NCI-H1436 treated with DMSO at 0.1 percent for 48 hours (cell line): ENCODE data around the gene TNFRSF6B.

Experiments
- DNase-seq: peaks from one replicate; lab custom pipeline; 2025; lab: John Stamatoyannopoulos, UW

TNFRSF6B gene

GRCh38 chr20:63686094-63686491 is 10.4 kb upstream of the TNFRSF6B start:
- no peak for DNase-seq

- no peak for DNase-seq
These were observed 9.7 kb upstream of the TNFRSF6B start for GRCh38 chr20:63686492-63687321.

- no peak for DNase-seq
These were observed 8.9 kb upstream of the TNFRSF6B start for GRCh38 chr20:63687419-63688178.

DNA sequence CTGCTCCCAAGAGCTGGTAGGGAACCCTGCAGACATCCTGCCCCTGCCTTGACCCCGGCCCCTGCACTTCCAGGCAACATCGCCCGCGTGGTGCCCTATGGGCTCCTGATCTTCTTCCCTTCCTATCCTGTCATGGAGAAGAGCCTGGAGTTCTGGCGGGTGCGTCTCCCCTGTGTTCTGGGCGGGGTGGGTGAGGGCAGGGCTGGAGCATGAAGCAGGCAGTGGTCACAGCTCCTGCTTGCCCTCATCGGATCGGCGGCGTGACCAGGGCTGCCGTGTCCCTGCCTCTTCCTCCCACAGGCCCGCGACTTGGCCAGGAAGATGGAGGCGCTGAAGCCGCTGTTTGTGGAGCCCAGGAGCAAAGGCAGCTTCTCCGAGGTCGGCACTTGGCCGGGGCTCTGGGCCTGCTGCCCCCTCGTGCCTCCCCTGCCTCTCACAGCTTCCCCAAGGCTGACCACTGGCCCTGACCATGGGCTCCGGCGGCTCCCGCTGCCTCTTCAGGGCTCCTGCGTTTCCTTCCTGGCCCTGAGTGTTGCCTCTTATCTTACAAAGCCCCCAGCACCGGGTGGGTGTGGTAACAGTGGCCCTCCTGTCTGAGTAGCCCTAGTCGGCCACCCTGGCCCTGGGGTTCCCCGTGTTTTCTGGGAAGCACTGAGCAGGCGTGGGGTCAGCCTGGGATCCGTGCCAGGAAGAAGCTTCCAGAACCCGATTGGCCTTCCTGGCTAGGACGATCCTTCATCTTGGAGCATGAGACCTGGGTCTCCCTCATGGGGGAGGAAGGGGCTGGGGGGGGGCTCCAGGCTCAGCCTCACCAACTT is 8.0 kb upstream of the TNFRSF6B start:
- no peak for DNase-seq

DNA sequence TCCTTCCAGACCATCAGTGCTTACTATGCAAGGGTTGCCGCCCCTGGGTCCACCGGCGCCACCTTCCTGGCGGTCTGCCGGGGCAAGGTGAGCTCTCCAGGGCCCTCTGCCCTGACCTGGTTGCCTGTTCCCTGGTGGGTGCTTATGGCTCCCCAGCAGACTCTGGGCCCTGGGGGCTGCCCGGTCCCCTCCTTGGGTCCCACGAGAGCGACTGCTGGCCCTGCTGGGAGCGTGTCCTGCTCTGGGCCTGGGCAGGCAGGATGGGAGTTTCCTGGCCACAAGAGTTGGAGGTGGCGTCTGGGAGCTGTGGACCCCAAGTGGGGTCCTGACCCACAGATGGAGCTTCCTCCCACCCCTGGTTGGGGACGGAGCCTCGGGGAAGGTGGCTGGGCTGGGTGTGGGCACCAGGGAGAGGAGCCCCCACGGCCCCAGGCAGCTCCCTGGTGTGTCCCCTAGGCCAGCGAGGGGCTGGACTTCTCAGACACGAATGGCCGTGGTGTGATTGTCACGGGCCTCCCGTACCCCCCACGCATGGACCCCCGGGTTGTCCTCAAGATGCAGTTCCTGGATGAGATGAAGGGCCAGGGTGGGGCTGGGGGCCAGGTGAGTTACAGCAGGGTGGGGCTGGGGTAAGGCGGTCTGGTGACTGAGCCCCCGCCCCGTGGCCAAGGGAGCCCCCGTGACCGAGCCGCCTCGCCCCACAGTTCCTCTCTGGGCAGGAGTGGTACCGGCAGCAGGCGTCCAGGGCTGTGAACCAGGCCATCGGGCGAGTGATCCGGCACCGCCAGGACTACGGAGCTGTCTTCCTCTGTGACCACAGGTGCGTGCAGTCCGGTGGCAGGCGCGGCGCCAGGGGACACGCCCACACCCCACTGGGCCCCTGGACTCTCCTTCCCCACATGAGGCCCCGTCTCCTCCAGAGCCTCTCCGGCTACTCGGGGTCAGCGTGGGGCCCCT is 7.1 kb upstream of the TNFRSF6B start:
- DNase-seq, result no peak

GRCh38 chr20:63690003-63690897 is 6.2 kb upstream of the TNFRSF6B start:
- DNase-seq, result no peak

- DNase-seq, result no peak
These were observed 5.3 kb upstream of the TNFRSF6B start for GRCh38 chr20:63690898-63691710.

DNA sequence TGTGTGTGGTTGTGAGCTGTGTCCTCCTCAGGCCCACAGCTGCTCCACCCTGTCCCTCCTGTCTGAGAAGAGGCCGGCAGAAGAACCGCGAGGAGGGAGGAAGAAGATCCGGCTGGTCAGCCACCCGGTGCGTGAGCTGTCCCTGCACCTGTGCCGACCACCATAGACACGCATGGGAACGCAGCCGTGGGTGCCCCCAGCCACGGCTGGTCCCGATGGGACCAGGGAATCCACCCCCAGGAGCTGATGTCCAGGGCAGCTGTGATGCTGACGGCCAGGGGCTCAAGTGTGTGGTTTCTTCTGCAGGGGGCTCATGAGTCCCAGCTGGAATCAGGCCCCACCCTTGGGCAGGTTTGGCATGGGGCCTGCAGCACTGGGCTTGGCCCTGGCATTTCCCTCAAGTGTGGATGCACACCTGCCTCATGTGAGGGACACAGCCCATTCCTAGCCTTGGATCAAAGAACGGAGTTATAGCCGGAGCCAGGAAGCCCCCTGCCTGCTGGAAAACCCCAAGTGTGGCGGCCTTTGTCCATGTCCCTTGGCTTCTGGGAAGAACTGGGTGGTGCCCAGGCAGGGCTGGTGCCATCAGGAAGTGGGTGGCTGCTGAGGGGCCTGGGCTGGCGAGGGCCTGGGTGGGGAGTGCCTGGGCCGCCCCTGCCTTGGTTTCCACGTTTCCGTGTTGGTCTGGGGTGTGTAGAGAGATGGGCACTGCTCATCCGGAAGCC is 4.6 kb upstream of the TNFRSF6B start:
- DNase-seq, result no peak

- DNase-seq, result no peak
These were observed 3.9 kb upstream of the TNFRSF6B start for GRCh38 chr20:63692436-63693082.

DNA sequence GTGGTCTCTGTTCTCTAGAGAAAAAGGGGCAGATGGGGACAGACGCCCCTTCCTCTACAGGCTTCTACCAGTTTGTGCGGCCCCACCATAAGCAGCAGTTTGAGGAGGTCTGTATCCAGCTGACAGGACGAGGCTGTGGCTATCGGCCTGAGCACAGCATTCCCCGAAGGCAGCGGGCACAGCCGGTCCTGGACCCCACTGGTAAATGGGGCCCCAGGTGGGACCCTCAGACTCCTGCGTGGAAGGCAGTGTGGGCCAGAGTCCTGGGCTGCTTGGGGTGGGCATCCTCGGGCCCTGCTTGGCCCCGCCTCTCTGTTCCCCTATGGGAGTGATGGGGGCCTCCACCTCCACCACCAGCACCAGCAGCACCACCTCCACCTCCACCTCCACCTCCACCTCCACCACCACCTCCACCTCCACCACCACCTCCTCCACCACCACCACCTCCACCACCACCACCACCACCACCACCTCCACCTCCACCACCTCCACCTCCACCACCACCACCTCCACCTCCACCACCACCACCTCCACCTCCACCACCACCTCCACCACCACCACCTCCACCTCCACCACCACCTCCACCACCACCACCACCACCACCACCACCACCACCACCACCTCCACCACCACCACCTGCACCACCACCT is 3.2 kb upstream of the TNFRSF6B start:
- no peak for DNase-seq

- DNase-seq, result no peak
These were observed 2.5 kb upstream of the TNFRSF6B start for GRCh38 chr20:63693733-63694583.

DNA sequence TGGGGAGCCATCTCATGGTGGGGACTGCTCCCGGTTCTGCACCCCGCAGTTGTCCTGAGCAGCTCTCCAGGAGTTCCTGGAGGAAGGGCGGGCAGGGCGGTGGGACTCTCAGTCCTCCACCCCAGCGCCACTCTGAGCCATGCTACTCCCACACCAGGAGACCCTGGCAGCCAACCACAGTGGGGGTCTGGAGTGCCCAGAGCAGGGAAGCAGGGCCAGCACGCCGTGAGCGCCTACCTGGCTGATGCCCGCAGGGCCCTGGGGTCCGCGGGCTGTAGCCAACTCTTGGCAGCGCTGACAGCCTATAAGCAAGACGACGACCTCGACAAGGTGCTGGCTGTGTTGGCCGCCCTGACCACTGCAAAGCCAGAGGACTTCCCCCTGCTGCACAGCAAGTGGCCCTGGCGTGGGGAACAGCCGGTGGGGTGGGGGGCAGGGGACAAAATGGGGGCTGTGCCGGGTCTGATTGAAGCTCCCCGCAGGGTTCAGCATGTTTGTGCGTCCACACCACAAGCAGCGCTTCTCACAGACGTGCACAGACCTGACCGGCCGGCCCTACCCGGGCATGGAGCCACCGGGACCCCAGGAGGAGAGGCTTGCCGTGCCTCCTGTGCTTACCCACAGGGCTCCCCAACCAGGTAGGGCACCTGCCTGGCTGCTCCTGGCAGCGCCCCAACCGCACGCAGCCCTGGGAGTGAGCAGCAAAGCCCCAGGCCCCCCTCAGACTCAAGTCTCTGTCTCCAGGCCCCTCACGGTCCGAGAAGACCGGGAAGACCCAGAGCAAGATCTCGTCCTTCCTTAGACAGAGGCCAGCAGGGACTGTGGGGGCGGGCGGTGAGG is 1.6 kb upstream of the TNFRSF6B start:
- DNase-seq, result no peak

- DNase-seq, result no peak
These were observed 787 bp upstream of the TNFRSF6B start for GRCh38 chr20:63695424-63696305.

GRCh38 chr20:63696306-63696627 is 185 bp upstream of the TNFRSF6B start:
- DNase-seq, result no peak

GRCh38 chr20:63697357-63697867 is 960 bp downstream of the TNFRSF6B start:
- DNase-seq, result no peak
